LNCAP (cell line): ENCODE measurements around the gene ACBD4.

Experiments used
- CTCF ChIP-seq: fragments of 450-650 bp; IDR thresholded peaks from 2 replicates; pipeline ENCODE4 v1.5.1; 2017; ENCODE audit warnings: mild to moderate bottlenecking

Gene ACBD4

GRCh38 chr17:45091778-45092425, 43.6 kb upstream of the ACBD4 start:
- TF ChIP-seq CTCF, result no peak

GRCh38 chr17:45092911-45093430, 42.5 kb upstream of the ACBD4 start:
- no peak for TF ChIP-seq CTCF

GRCh38 chr17:45093444-45094110, 41.9 kb upstream of the ACBD4 start:
- TF ChIP-seq CTCF, result no peak

- TF ChIP-seq CTCF, result peak; percentile 57
These were observed 39.3 kb upstream of the ACBD4 start for GRCh38 chr17:45096141-45096540.

GRCh38 chr17:45096926-45097325, 38.6 kb upstream of the ACBD4 start:
- TF ChIP-seq CTCF, result no peak

- no peak for TF ChIP-seq CTCF
These were observed 37.2 kb upstream of the ACBD4 start for GRCh38 chr17:45098081-45098868.

- peak; percentile 97 for TF ChIP-seq CTCF
These were observed 36.4 kb upstream of the ACBD4 start for GRCh38 chr17:45098869-45099616.
